NT2/D1 (cell line): ENCODE results near the gene EGLN2.

Source experiments
- SUZ12 ChIP-seq: IDR thresholded peaks from 2 replicates; pipeline ENCODE4 v1.6.1; 2011; ENCODE audit not compliant: insufficient read length, insufficient read depth; ENCODE audit errors: extremely low read depth
- YY1 ChIP-seq: IDR thresholded peaks from 2 replicates; pipeline ENCODE4 v1.6.1; 2011; ENCODE audit not compliant: insufficient read length, insufficient read depth
- ZNF274 ChIP-seq: IDR thresholded peaks from 2 replicates; pipeline ENCODE4 v1.6.1; 2011; ENCODE audit warnings: mild to moderate bottlenecking, low read depth, low read length

DNA sequence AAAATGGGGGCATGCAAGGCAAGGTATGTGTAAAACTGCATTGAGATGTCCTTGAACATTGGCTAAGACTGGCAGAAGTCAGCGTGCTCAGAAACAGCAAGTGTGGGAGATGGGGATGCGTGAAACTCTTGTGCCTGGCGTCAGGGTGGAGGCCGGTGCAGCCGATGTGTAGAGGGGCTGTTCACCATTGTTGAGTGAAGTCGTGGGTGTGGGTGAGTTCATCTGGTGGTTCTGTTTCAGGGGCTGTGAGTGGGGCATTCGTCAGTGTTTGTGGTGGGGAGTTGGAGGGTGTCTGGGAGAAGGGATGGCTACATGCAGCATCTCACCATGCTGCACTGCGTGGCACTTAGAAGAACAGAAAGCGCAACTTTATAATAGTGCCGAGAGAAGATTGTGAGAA lies 35.0 kb upstream of the EGLN2 start:
- TF ChIP-seq ZNF274 (no peak), SUZ12 (no peak), YY1 (no peak)
